ENCODE measurements around the gene HOXA6. TPM values are rescaled to one million over a fixed set of nuclear protein-coding genes. Genes with fewer than 3 reads are reported as not detected.

Gene HOXA6
- total RNA-seq: not detected

DNA sequence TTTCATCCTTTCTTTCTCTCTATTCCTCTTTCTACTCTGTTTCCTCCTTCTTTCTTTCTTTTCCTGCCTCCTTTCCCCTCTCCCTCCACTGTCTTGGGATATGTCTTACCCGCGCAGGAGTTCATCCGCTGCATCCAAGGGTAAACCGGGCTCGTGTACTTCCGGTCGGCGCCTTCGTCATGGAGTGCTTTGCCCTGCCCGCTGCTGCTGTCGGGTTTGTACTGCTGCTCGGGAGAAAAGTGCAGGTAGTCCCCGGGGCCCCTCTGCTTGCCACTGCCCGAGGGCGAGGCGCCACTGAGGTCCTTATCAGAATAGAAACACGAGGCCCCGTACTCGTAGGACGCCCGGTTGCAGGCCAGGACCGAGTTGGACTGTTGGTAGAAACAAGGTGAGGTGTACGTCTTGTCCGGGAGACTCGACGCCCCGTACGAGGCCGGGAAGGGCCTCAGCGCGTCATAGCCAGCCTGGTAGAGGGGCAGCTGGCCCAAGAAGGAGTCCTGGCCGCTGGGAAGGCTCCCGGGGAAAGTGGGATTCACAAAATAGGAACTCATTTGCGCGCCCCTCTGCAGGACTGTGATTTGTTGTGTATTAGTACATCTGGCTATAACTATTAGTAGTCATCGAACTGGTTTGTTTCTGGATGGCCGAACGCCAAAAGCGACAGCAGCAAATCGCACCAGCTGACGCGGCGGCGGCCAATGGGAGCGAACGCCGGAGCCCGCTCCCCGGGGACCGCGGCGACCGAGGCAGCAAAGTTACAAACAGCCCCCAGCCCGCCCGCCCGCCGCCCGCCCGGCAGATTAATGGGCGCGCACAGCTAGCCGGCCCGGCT is at the start of gene HOXA6:
TSS of gene HOXA6 (minus strand) at position 576 of the 832 bp plus-strand sequence. CDS start at position 551, 25 bp downstream.
- Mint-ChIP-seq H3K4me3 (peak within 1 kb of the TSS; percentile 47), H3K27me3 (peaks cover 65% of the 10 kb centered on the region), H3K9me3 (no peaks in the 10 kb centered on the region), H3K36me3 (ENCODE audit: low read depth) (no peaks in the 10 kb centered on the region), H3K27ac (no peak within 1 kb of the TSS), H3K4me1 (ENCODE audit: low read depth) (peaks cover 20% of the 10 kb centered on the region)
- ATAC-seq (no peak), DNase-seq (no peak)
- TF ChIP-seq, protein P1, sequence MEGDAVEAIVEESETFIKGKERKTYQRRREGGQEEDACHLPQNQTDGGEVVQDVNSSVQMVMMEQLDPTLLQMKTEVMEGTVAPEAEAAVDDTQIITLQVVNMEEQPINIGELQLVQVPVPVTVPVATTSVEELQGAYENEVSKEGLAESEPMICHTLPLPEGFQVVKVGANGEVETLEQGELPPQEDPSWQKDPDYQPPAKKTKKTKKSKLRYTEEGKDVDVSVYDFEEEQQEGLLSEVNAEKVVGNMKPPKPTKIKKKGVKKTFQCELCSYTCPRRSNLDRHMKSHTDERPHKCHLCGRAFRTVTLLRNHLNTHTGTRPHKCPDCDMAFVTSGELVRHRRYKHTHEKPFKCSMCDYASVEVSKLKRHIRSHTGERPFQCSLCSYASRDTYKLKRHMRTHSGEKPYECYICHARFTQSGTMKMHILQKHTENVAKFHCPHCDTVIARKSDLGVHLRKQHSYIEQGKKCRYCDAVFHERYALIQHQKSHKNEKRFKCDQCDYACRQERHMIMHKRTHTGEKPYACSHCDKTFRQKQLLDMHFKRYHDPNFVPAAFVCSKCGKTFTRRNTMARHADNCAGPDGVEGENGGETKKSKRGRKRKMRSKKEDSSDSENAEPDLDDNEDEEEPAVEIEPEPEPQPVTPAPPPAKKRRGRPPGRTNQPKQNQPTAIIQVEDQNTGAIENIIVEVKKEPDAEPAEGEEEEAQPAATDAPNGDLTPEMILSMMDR (IDR thresholded peaks at IDR 0.05): no peak
- CTCF ChIA-PET: interaction anchor here (0.7 to 1.7 kb wide), 3 partner anchors 14 to 49 kb away, joined by 3 to 5 read pairs (median 3); no protein-coding TSS in a partner anchor
- intact Hi-C loops (cut with micrococcal nuclease): no loop called here
- POLR2A ChIA-PET: no interaction called here

DNA sequence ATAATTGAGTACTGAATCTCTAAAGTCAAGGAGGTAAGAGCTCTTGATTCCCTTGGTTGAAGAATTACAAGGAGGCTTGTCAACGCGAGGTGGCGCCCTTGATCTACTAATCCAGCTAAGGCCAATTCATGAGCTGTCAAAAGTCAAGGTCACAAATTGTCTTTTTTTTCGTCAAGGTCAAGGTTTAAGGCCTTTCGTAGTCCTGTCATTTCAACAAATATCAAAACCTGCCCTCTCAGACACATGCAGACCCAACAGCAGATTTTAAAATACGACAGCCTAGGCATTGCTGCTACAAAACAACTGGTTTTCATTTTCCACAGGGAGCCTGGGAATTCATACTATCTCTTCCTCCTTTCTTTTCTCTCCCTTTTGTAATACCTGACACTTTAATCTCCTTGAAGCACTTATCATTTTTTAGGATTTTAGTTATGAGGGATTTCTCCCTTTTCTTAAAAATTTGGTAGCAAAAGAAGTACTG is 48.8 kb upstream of the HOXA6 start:
- intact Hi-C loops (cut with micrococcal nuclease): loop anchor here (5.0 kb wide), 3 partner anchors 39 to 586 kb away; partner anchors contain the start of gene HOXA7
- Mint-ChIP-seq H3K27ac (no peak overlapping the region), H3K4me1 (ENCODE audit: low read depth) (peaks cover 31% of the 10 kb centered on the region), H3K27me3 (peaks cover 78% of the 10 kb centered on the region), H3K9me3 (no peaks in the 10 kb centered on the region), H3K4me3 (no peak overlapping the region), H3K36me3 (ENCODE audit: low read depth) (no peaks in the 10 kb centered on the region)
- ATAC-seq (peak; percentile 32), DNase-seq (peak; percentile 94)
- ChIA-PET CTCF (interaction anchor here (0.6 to 3.2 kb wide), 68 partner anchors 9 to 900 kb away, joined by 3 to 42 read pairs (median 4); partner anchors contain the start of genes EVX1, HOXA10 and HOXA11), POLR2A (interaction anchor here (0.5 kb wide), 1 partner anchor 476 kb away, joined by 4 read pairs; no protein-coding TSS in a partner anchor)
- TF ChIP-seq, protein P1 (IDR thresholded peaks at IDR 0.05): peak; percentile 84

DNA sequence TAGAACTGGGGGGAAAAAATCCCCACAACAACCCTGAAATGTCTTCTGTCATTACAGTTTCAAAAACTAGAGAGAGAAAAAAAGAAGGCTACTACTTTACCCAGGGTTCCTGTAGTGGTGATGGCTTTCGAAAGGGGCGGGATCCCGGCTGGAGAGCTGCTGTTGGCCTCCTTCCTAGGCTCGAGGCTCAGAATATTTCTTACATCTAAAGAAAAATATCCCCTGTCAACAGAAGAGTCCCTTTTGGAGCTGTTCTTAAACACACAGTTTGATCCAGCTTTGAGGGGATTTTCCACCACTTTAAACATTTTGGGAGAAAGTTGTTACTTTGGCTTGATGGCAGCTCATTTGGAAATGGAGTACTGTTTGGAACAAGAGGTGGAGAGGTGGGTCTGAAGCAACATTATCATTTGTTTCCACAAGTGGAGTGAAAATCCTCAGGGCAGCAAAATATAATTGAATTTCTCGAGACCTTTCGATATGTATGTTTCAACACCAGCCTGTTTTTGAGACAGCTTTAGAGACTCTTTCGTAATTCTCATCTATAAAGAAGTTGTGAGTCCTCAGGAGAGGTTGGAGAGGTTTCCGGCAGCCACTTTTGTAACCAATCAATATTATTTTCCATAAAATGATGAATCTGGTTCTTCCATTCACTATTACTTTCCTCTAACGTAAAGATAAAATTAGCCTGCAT is 47.3 kb upstream of the HOXA6 start:
- no peak overlapping the region for H3K27ac Mint-ChIP-seq
- ATAC-seq: no peak
- no peaks in the 10 kb centered on the region for H3K36me3 Mint-ChIP-seq (ENCODE audit: low read depth)
- CTCF ChIA-PET: interaction anchor here (0.8 to 3.2 kb wide), 14 partner anchors 9 to 883 kb away, joined by 3 to 42 read pairs (median 8); partner anchors contain the start of gene HOXA11
- DNase-seq: no peak
- H3K27me3 Mint-ChIP-seq: peaks cover 79% of the 10 kb centered on the region
- peaks cover 22% of the 10 kb centered on the region for H3K4me1 Mint-ChIP-seq (ENCODE audit: low read depth)
- POLR2A ChIA-PET: no interaction called here
- no peaks in the 10 kb centered on the region for H3K9me3 Mint-ChIP-seq
- intact Hi-C loops (cut with micrococcal nuclease): loop anchor here (5.0 kb wide), 3 partner anchors 38 to 587 kb away; partner anchors contain the start of gene HOXA7
- TF ChIP-seq, protein P1 (IDR thresholded peaks at IDR 0.05): no peak
- no peak overlapping the region for H3K4me3 Mint-ChIP-seq

DNA sequence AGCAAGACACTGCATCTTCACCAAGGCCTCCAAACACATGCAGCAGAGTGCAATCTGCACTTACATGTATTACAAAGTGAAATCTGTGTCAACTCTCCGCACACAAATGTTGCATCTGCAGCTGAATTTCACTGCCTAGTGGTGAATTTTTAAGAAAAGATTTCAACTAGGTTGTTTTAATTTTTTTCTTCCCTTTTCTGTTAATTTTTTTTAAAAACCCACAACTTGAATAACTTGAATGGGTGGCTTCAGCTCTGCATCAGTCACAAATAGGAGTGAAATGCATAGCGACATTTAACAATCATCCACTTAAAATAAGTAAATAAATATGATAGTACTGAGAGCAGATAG is 46.4 kb upstream of the HOXA6 start:
- peaks cover 24% of the 10 kb centered on the region for H3K4me1 Mint-ChIP-seq (ENCODE audit: low read depth)
- ChIA-PET CTCF (interaction anchor here (1.2 to 3.2 kb wide), 4 partner anchors 8 to 35 kb away, joined by 3 to 28 read pairs (median 15); partner anchors contain the start of gene HOXA11), POLR2A (no interaction called here)
- peaks cover 85% of the 10 kb centered on the region for H3K27me3 Mint-ChIP-seq
- intact Hi-C loops (cut with micrococcal nuclease): no loop called here
- H3K4me3 Mint-ChIP-seq: no peak overlapping the region
- H3K27ac Mint-ChIP-seq: no peak overlapping the region
- no peak for ATAC-seq
- TF ChIP-seq, protein P1 (IDR thresholded peaks at IDR 0.05): no peak
- no peak for DNase-seq
- H3K36me3 Mint-ChIP-seq (ENCODE audit: low read depth): no peaks in the 10 kb centered on the region
- H3K9me3 Mint-ChIP-seq: no peaks in the 10 kb centered on the region
